Measurements from ENCODE around the gene OGFRL1. TPM values are rescaled to one million over a fixed set of nuclear protein-coding genes. Genes with fewer than 3 reads are reported as not detected.

Gene OGFRL1
- polyA plus RNA-seq, 3 donors = 17.9 to 20.9 (median 18.2) TPM

- no peak for DNase-seq (ENCODE audit: low read depth in 3 of 3, low spot score in 2 of 3)
Measured at GRCh38 chr6:71332012-71332411, 43.4 kb downstream of the OGFRL1 start.

GRCh38 chr6:71333050-71333449 lies 44.4 kb downstream of the OGFRL1 start:
- no peak for DNase-seq (ENCODE audit: low read depth in 3 of 3, low spot score in 2 of 3)

- DNase-seq (ENCODE audit: low read depth in 3 of 3, low spot score in 2 of 3) = no peak
Measured at GRCh38 chr6:71333697-71334096, 45.1 kb downstream of the OGFRL1 start.

GRCh38 chr6:71334768-71335167 lies 46.2 kb downstream of the OGFRL1 start:
- DNase-seq (ENCODE audit: low read depth in 3 of 3, low spot score in 2 of 3) = no peak

- no peak for DNase-seq (ENCODE audit: low read depth in 3 of 3, low spot score in 2 of 3)
Measured at GRCh38 chr6:71335544-71335943, 46.9 kb downstream of the OGFRL1 start.

- no peak for DNase-seq (ENCODE audit: low read depth in 3 of 3, low spot score in 2 of 3)
Measured at GRCh38 chr6:71336901-71337300, 48.3 kb downstream of the OGFRL1 start.

GRCh38 chr6:71338540-71339316 lies 50.1 kb downstream of the OGFRL1 start:
- DNase-seq (ENCODE audit: low read depth in 3 of 3, low spot score in 2 of 3) = no peak

GRCh38 chr6:71342772-71343171 lies 54.2 kb downstream of the OGFRL1 start:
- no peak for DNase-seq (ENCODE audit: low read depth in 3 of 3, low spot score in 2 of 3)

- no peak for DNase-seq (ENCODE audit: low read depth in 3 of 3, low spot score in 2 of 3)
Measured at GRCh38 chr6:71345476-71346333, 57.1 kb downstream of the OGFRL1 start.

GRCh38 chr6:71346334-71346694 lies 57.7 kb downstream of the OGFRL1 start:
- DNase-seq (ENCODE audit: low read depth in 3 of 3, low spot score in 2 of 3) = no peak

GRCh38 chr6:71347119-71347518 lies 58.5 kb downstream of the OGFRL1 start:
- DNase-seq (ENCODE audit: low read depth in 3 of 3, low spot score in 2 of 3) = no peak

- DNase-seq (ENCODE audit: low read depth in 3 of 3, low spot score in 2 of 3) = no peak
Measured at GRCh38 chr6:71349395-71349794, 60.8 kb downstream of the OGFRL1 start.

- DNase-seq (ENCODE audit: low read depth in 3 of 3, low spot score in 2 of 3) = no peak
Measured at GRCh38 chr6:71349976-71350615, 61.5 kb downstream of the OGFRL1 start.

GRCh38 chr6:71351190-71351589 lies 62.6 kb downstream of the OGFRL1 start:
- DNase-seq (ENCODE audit: low read depth in 3 of 3, low spot score in 2 of 3) = no peak

Measured in right renal cortex interstitium (tissue), 3 donors.